Neural crest cell (in vitro differentiated cells): ENCODE measurements around the gene SORCS3. TPM values are rescaled to one million over a fixed set of nuclear protein-coding genes. Genes with fewer than 3 reads are reported as not detected.

Experiments used
- DNase-seq: peaks from one replicate; pipeline ENCODE4 v3.0.0; 2021; ENCODE audit warnings: low read depth, mixed read lengths, low spot score
- H3K27ac Mint-ChIP-seq: one replicate; pipeline ENCODE4 v1.8.0; 2021; ENCODE audit warnings: mild to moderate bottlenecking, mixed read lengths; ENCODE audit not compliant: unreplicated experiment
- H3K27me3 Mint-ChIP-seq: 2 replicates; pipeline ENCODE4 v1.8.0; 2021; ENCODE audit warnings: low read depth, mild to moderate bottlenecking, mixed read lengths
- H3K36me3 Mint-ChIP-seq: 2 replicates; pipeline ENCODE4 v1.8.0; 2021; ENCODE audit warnings: low read depth, mild to moderate bottlenecking, mixed read lengths
- H3K4me1 Mint-ChIP-seq: 2 replicates; pipeline ENCODE4 v1.8.0; 2021; ENCODE audit warnings: mixed read lengths
- H3K4me3 Mint-ChIP-seq: one replicate; pipeline ENCODE4 v1.8.0; 2021; ENCODE audit warnings: mild to moderate bottlenecking, mixed read lengths
- H3K9me3 Mint-ChIP-seq: 2 replicates; pipeline ENCODE4 v1.8.0; 2021; ENCODE audit warnings: mixed read lengths
- total RNA-seq: library from RNA; stranded (reverse); gene quantifications from 2 replicates; pipeline ENCODE4 v1.2.1, GENCODE V29; 2021
- TF ChIP-seq, protein P1 (sequence below): fragments of 200-600 bp; sonication (generic); conservative IDR thresholded peaks from 2 replicates; pipeline ENCODE4 v1.5.0; 2021; ENCODE audit warnings: antibody characterized with exemption, mild to moderate bottlenecking

SORCS3 gene
- total RNA-seq, 1 donor from 2014 or later: 3.3 TPM

DNA sequence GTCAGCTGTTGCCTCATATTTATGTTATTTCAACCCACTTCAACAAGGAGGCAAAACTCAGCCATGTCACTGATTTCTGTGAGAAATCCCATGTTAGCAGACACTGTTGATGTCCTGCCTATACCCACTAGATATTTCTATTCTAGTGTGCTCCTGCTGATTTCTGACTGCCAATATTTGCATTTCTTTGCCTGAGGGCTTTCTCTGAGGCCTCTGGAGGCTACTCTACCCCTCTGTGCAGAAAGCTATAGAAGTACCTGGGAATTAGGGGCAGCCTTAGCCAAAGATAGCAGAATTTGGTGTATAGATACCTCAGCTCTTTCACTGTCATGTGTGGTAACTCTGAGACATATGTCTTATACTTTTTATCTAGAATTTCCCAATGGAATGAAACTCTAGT is 348.8 kb downstream of the SORCS3 start:
- Mint-ChIP-seq H3K27me3 (peaks cover 2% of the 10 kb centered on the region), H3K36me3 (peaks cover 2% of the 10 kb centered on the region), H3K4me1 (no peaks in the 10 kb centered on the region), H3K9me3 (peaks cover 17% of the 10 kb centered on the region), H3K4me3 (no peak overlapping the region), H3K27ac (no peak overlapping the region)
- TF ChIP-seq, protein P1, sequence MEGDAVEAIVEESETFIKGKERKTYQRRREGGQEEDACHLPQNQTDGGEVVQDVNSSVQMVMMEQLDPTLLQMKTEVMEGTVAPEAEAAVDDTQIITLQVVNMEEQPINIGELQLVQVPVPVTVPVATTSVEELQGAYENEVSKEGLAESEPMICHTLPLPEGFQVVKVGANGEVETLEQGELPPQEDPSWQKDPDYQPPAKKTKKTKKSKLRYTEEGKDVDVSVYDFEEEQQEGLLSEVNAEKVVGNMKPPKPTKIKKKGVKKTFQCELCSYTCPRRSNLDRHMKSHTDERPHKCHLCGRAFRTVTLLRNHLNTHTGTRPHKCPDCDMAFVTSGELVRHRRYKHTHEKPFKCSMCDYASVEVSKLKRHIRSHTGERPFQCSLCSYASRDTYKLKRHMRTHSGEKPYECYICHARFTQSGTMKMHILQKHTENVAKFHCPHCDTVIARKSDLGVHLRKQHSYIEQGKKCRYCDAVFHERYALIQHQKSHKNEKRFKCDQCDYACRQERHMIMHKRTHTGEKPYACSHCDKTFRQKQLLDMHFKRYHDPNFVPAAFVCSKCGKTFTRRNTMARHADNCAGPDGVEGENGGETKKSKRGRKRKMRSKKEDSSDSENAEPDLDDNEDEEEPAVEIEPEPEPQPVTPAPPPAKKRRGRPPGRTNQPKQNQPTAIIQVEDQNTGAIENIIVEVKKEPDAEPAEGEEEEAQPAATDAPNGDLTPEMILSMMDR: no peak
- no peak for DNase-seq

GRCh38 chr10:104993085-104993484 is 352.0 kb downstream of the SORCS3 start:
- Mint-ChIP-seq H3K27ac (no peak overlapping the region), H3K36me3 (no peaks in the 10 kb centered on the region), H3K4me1 (no peaks in the 10 kb centered on the region), H3K4me3 (no peak overlapping the region), H3K27me3 (no peaks in the 10 kb centered on the region), H3K9me3 (peaks cover 3% of the 10 kb centered on the region)
- TF ChIP-seq, protein P1: no peak
- DNase-seq: no peak

DNA sequence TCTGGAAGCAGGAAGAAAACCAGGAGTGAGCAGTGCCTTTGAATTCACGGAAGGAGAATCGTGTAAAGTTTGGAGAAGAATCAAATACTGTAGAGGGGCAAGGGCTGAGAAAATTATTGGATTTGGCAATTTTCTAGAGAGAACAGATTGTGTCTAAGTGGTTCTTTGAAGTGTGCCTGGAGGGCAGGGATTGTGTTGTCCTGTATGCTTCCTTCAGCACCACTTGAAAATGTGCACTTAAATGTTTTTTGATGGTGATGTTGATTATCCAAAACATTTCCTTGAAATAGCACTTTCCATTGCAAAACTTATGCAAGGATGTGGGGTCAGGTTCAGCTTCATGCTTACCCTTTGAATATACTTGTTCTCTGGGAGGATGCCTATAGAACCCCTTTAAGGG is 360.2 kb downstream of the SORCS3 start:
- Mint-ChIP-seq H3K4me3 (no peak overlapping the region), H3K27me3 (peaks cover 3% of the 10 kb centered on the region), H3K9me3 (no peaks in the 10 kb centered on the region), H3K27ac (no peak overlapping the region), H3K36me3 (no peaks in the 10 kb centered on the region), H3K4me1 (no peaks in the 10 kb centered on the region)
- TF ChIP-seq, protein P1: no peak
- DNase-seq: no peak

GRCh38 chr10:105010411-105011121 is 369.5 kb downstream of the SORCS3 start:
- Mint-ChIP-seq H3K4me3 (no peak overlapping the region), H3K4me1 (no peaks in the 10 kb centered on the region), H3K36me3 (no peaks in the 10 kb centered on the region), H3K27me3 (no peaks in the 10 kb centered on the region), H3K9me3 (no peaks in the 10 kb centered on the region), H3K27ac (no peak overlapping the region)
- DNase-seq: no peak
- TF ChIP-seq, protein P1: no peak

- Mint-ChIP-seq H3K9me3 (peaks cover 3% of the 10 kb centered on the region), H3K27ac (no peak overlapping the region), H3K4me3 (no peak overlapping the region), H3K36me3 (no peaks in the 10 kb centered on the region), H3K4me1 (no peaks in the 10 kb centered on the region), H3K27me3 (no peaks in the 10 kb centered on the region)
- TF ChIP-seq, protein P1: no peak
- no peak for DNase-seq
Measured at GRCh38 chr10:105017116-105017515, 376.0 kb downstream of the SORCS3 start.
